ENCODE results near the gene CDH4. TPM values are rescaled to one million over a fixed set of nuclear protein-coding genes. Genes with fewer than 3 reads are reported as not detected.

The CDH4 gene
- total RNA-seq, 1 donor from 2014 or later = not detected

DNA sequence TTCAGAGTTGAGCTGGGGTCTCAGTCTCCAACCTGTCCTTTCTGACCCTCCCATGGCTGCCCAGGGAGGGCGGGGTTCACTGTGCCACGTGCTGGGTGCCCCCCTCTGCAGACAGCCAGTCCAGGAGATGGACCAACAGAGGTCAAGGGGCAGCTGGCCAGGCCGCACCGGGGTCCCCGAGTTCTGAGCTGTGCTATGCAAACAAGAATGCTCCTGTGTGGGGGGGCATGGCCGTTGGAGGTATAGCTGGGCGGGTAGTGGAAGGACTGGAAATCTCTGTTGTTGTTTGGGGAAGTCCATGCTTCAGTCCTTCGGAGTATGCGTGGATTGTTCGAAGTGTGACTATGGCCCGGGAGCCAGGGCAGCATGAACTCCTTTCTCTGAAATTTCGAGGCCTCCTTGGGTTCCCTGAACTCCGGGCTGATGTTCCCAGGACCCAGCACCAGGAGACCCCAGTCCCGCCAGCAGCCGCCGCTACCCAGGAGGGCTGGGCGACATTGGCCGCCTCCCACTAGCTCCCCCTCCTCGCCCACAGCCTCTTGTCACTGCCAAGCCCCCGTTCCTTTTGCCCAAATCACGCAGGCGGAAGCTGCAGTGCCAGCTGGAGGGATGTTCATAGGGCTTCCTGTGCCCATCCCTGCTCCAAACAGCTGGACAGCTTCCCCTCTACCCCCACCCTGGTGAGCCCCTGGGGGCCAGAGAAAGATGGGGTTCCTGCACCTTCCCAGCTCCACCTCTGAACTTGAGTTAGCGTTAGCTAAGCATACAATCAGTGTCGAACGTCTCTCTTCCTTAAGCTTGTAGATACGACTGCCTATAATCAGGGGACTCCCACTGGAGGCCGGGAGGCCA lies 687.0 kb downstream of the CDH4 start:
- no peaks in the 10 kb centered on the region for H3K9me3 Mint-ChIP-seq
- intact Hi-C loops (cut with micrococcal nuclease) = no loop called here
- no peaks in the 10 kb centered on the region for H3K36me3 Mint-ChIP-seq (ENCODE audit: low read depth)
- no peak overlapping the region for H3K4me3 Mint-ChIP-seq
- no peak overlapping the region for H3K27ac Mint-ChIP-seq
- no peaks in the 10 kb centered on the region for H3K4me1 Mint-ChIP-seq
- no peak for ATAC-seq (ENCODE audit: low read depth)
- ChIA-PET CTCF (no interaction called here), POLR2A (no interaction called here)
- TF ChIP-seq CTCF (IDR thresholded peaks at IDR 0.05) = no peak
- H3K27me3 Mint-ChIP-seq = no peaks in the 10 kb centered on the region
- DNase-seq = no peak

DNA sequence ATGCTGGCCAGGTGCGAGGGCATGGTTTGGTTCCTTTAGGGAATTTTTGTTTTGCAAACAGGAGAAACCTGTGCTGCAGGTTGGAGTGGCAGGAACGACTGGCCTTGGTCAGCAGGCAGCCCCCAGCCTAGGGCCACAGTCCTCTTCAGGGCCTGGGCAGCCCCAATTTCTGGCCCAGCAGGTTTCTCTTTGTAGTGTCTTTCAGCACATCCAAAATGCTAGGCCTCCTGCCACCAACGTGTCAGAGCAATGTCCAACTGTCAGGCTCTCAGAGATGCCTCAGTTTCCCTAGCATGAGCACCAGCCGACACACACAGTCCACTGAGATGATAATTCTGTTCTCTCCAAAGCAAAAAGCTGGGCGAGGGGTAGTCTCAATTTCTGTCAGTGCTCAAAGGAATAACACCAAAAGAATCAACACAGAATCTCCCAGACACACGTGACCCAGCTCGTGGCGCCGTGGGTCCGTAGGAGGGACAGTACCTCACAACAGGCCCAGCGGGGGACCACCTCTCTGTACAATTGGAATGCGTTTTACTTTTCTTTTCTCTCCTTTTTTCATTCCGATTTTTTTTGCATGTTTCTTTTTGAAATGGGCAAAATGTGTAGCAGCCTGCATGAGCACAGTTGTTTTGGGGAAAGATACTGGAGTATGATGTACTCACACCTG lies 687.8 kb downstream of the CDH4 start:
- Mint-ChIP-seq H3K9me3 (no peaks in the 10 kb centered on the region), H3K4me3 (no peak overlapping the region), H3K4me1 (no peaks in the 10 kb centered on the region), H3K27ac (no peak overlapping the region), H3K36me3 (ENCODE audit: low read depth) (no peaks in the 10 kb centered on the region), H3K27me3 (no peaks in the 10 kb centered on the region)
- ChIA-PET POLR2A (no interaction called here), CTCF (no interaction called here)
- TF ChIP-seq CTCF (IDR thresholded peaks at IDR 0.05) = no peak
- DNase-seq = no peak
- no peak for ATAC-seq (ENCODE audit: low read depth)
- intact Hi-C loops (cut with micrococcal nuclease) = no loop called here

DNA sequence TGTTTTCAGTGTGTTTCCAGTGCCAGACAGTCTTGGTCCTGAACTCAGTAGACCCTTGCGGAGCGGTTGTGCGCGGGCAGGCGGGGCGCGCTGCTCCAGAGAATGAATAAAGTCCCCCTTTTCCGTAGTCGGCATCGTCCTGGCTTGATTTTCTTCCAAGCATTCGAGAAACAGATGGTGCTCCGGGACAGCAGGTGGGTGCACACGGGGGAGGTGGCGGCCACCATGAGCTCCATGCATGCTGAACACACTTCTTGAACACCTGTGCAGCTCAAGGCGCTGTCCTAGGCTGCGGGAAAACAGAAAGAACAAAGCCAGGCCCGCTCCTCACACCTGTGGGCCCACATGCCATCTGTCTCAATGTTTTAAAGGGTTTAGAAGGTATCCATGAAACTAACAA lies 688.4 kb downstream of the CDH4 start:
- Mint-ChIP-seq H3K9me3 (no peaks in the 10 kb centered on the region), H3K27ac (no peak overlapping the region), H3K4me3 (no peak overlapping the region), H3K27me3 (no peaks in the 10 kb centered on the region), H3K4me1 (no peaks in the 10 kb centered on the region), H3K36me3 (ENCODE audit: low read depth) (no peaks in the 10 kb centered on the region)
- ChIA-PET CTCF (no interaction called here), POLR2A (no interaction called here)
- no peak for TF ChIP-seq CTCF (IDR thresholded peaks at IDR 0.05)
- DNase-seq = no peak
- intact Hi-C loops (cut with micrococcal nuclease) = no loop called here
- ATAC-seq (ENCODE audit: low read depth) = no peak

GRCh38 chr20:61940976-61941720 lies 689.1 kb downstream of the CDH4 start:
- DNase-seq (no peak), ATAC-seq (ENCODE audit: low read depth) (no peak)
- H3K27ac Mint-ChIP-seq = no peak overlapping the region
- no peaks in the 10 kb centered on the region for H3K9me3 Mint-ChIP-seq
- intact Hi-C loops (cut with micrococcal nuclease) = no loop called here
- TF ChIP-seq CTCF (IDR thresholded peaks at IDR 0.05) = no peak
- H3K27me3 Mint-ChIP-seq = no peaks in the 10 kb centered on the region
- no peak overlapping the region for H3K4me3 Mint-ChIP-seq
- no peaks in the 10 kb centered on the region for H3K4me1 Mint-ChIP-seq
- H3K36me3 Mint-ChIP-seq (ENCODE audit: low read depth) = no peaks in the 10 kb centered on the region
- ChIA-PET CTCF (no interaction called here), POLR2A (no interaction called here)

Data from activated B cell treated with CpG ODN at 0.5 μM for 24 hours (primary cell).